Measurements from ENCODE around the gene SPTAN1. TPM values are rescaled to one million over a fixed set of nuclear protein-coding genes. Genes with fewer than 3 reads are reported as not detected.

SPTAN1 gene
- total RNA-seq, 1 donor from 2014 or later, result 213 TPM

GRCh38 chr9:128629136-128629535, 76.7 kb downstream of the SPTAN1 start:
- no peak for DNase-seq (ENCODE audit: low read depth)
- Histone ChIP-seq H3K36me3 (ENCODE audit: control insufficient read depth, insufficient read depth, low read length) (peaks cover 8% of the 10 kb centered on the region), H3K4me3 (ENCODE audit: low read depth, low read length) (no peak overlapping the region), H3K27me3 (ENCODE audit: control insufficient read depth, insufficient read depth, low read length) (no peaks in the 10 kb centered on the region)
- no peak for TF ChIP-seq CTCF (IDR thresholded peaks at IDR 0.05; ENCODE audit: insufficient read depth, low read length, poor library complexity, severe bottlenecking)

- no peak for DNase-seq (ENCODE audit: low read depth)
- no peak for TF ChIP-seq CTCF (IDR thresholded peaks at IDR 0.05; ENCODE audit: insufficient read depth, low read length, poor library complexity, severe bottlenecking)
- Histone ChIP-seq H3K36me3 (ENCODE audit: control insufficient read depth, insufficient read depth, low read length) (peaks cover 9% of the 10 kb centered on the region), H3K27me3 (ENCODE audit: control insufficient read depth, insufficient read depth, low read length) (no peaks in the 10 kb centered on the region), H3K4me3 (ENCODE audit: low read depth, low read length) (no peak overlapping the region)
These were observed 77.6 kb downstream of the SPTAN1 start for GRCh38 chr9:128629852-128630545.

GRCh38 chr9:128631636-128632035, 79.2 kb downstream of the SPTAN1 start:
- no peak overlapping the region for H3K4me3 ChIP-seq (ENCODE audit: low read depth, low read length)
- H3K36me3 ChIP-seq (ENCODE audit: control insufficient read depth, insufficient read depth, low read length), result peaks cover 6% of the 10 kb centered on the region
- DNase-seq (ENCODE audit: low read depth), result no peak
- TF ChIP-seq CTCF (IDR thresholded peaks at IDR 0.05; ENCODE audit: insufficient read depth, low read length, poor library complexity, severe bottlenecking), result no peak
- H3K27me3 ChIP-seq (ENCODE audit: control insufficient read depth, insufficient read depth, low read length), result no peaks in the 10 kb centered on the region

GRCh38 chr9:128632066-128632465, 79.7 kb downstream of the SPTAN1 start:
- Histone ChIP-seq H3K27me3 (ENCODE audit: control insufficient read depth, insufficient read depth, low read length) (no peaks in the 10 kb centered on the region), H3K4me3 (ENCODE audit: low read depth, low read length) (no peak overlapping the region), H3K36me3 (ENCODE audit: control insufficient read depth, insufficient read depth, low read length) (peaks cover 6% of the 10 kb centered on the region)
- TF ChIP-seq CTCF (IDR thresholded peaks at IDR 0.05; ENCODE audit: insufficient read depth, low read length, poor library complexity, severe bottlenecking), result no peak
- DNase-seq (ENCODE audit: low read depth), result no peak

- H3K27me3 ChIP-seq (ENCODE audit: control insufficient read depth, insufficient read depth, low read length), result no peaks in the 10 kb centered on the region
- H3K4me3 ChIP-seq (ENCODE audit: low read depth, low read length), result no peak overlapping the region
- H3K36me3 ChIP-seq (ENCODE audit: control insufficient read depth, insufficient read depth, low read length), result peaks cover 6% of the 10 kb centered on the region
- no peak for TF ChIP-seq CTCF (IDR thresholded peaks at IDR 0.05; ENCODE audit: insufficient read depth, low read length, poor library complexity, severe bottlenecking)
- no peak for DNase-seq (ENCODE audit: low read depth)
These were observed 80.1 kb downstream of the SPTAN1 start for GRCh38 chr9:128632486-128632885.

GRCh38 chr9:128633057-128633456, 80.7 kb downstream of the SPTAN1 start:
- Histone ChIP-seq H3K4me3 (ENCODE audit: low read depth, low read length) (no peak overlapping the region), H3K27me3 (ENCODE audit: control insufficient read depth, insufficient read depth, low read length) (no peaks in the 10 kb centered on the region), H3K36me3 (ENCODE audit: control insufficient read depth, insufficient read depth, low read length) (peaks cover 6% of the 10 kb centered on the region)
- DNase-seq (ENCODE audit: low read depth), result no peak
- TF ChIP-seq CTCF (IDR thresholded peaks at IDR 0.05; ENCODE audit: insufficient read depth, low read length, poor library complexity, severe bottlenecking), result no peak
